Heart left ventricle (tissue), 16 donors: ENCODE measurements around the gene DNAH5. TPM values are rescaled to one million over a fixed set of nuclear protein-coding genes. Genes with fewer than 3 reads are reported as not detected.

Source experiments
- ATAC-seq, 4 donors: fragments of 200-7000 bp; cut with Tn5 transposase; one replicate each; pipeline ENCODE4 v1.9.1; 2020 to 2022; ENCODE audit warnings: moderate library complexity in 4 of 4, mild to moderate bottlenecking in 3 of 4, moderate number of reproducible peaks in 1 of 4
- DNase-seq, 5 donors: peaks; one replicate each; pipeline ENCODE4 v3.0.0-alpha.2; 2020
- H3K27ac ChIP-seq, 12 donors: fragments of 200-600 bp; sonication (generic) in 4 of 12; one replicate each; pipeline versions ENCODE4 v1.5.0 to v1.8.0; 2016 to 2022; ENCODE audit warnings: mild to moderate bottlenecking in 2 of 12
- H3K27me3 ChIP-seq, 9 donors: fragments of 200-600 bp; sonication (generic) in 2 of 9; one replicate each; pipeline versions ENCODE4 v1.5.1 to v1.8.0; 2016 to 2022; ENCODE audit warnings: mild to moderate bottlenecking in 3 of 9
- H3K36me3 ChIP-seq, 9 donors: fragments of 200-600 bp; sonication (generic) in 2 of 9; one replicate each; pipeline versions ENCODE4 v1.5.0 to v1.8.0; 2018 to 2022; ENCODE audit warnings: mild to moderate bottlenecking in 2 of 9
- H3K4me1 ChIP-seq, 12 donors: fragments of 200-600 bp; sonication (generic) in 4 of 12; one replicate each; pipeline versions ENCODE4 v1.5.0 to v1.8.0; 2016 to 2022; ENCODE audit warnings: mild to moderate bottlenecking in 3 of 12
- H3K4me3 ChIP-seq, 12 donors: fragments of 200-600 bp; sonication (generic) in 4 of 12; one replicate each; pipeline versions ENCODE4 v1.5.0 to v1.8.0; 2017 to 2022; ENCODE audit warnings: mild to moderate bottlenecking in 9 of 12, moderate library complexity in 4 of 12
- H3K9me3 ChIP-seq, 12 donors: fragments of 200-600 bp; sonication (generic) in 4 of 12; one replicate each; pipeline versions ENCODE4 v1.5.0 to v1.8.0; 2016 to 2022; ENCODE audit warnings: mild to moderate bottlenecking in 1 of 12
- POLR2A ChIP-seq, 2 donors: fragments of 450-650 bp; IDR thresholded peaks; one replicate each; pipeline ENCODE4 v1.6.1; 2017; ENCODE audit warnings: antibody characterized with exemption in 2 of 2, mild to moderate bottlenecking in 2 of 2, moderate library complexity in 2 of 2
- WGBS, 4 donors: extraction: QIAGEN DNeasy Blood & Tissue Kit in 2 of 4; methylation state at CpG; one replicate each; pipeline versions ENCODE4 v1.1.5 to v1.1.7; 2013 to 2018; 5-methylcytosine and 5-hydroxymethylcytosine counted together
- intact Hi-C, 10 donors: fragments of 100-400 bp; cut with DNase I; formaldehyde crosslinking; loops; one replicate each; pipeline versions ENCODE4 v1.11.1 to v1.14.2; 2022
- polyA plus RNA-seq, 2 donors: library from polyadenylated mRNA; stranded (reverse); fragments of 200-250 nt; gene quantifications; one replicate each; pipeline ENCODE4 v1.2.3, GENCODE V29; 2013
- total RNA-seq, 9 donors: library from RNA; depleted of rRNA in 2 of 9; stranded (reverse); fragments of >200 nt in 2 of 9; fragmentation: NEBNext Ultra II Directional in 3 of 9; extraction: Animal tissue kit (Norgen Biotek cat#: 25700) in 3 of 9; gene quantifications; one replicate each; pipeline versions ENCODE4 v1.1.0 to v1.2.4, GENCODE V29; 2016 to 2023
- TF ChIP-seq, protein P1 (sequence below), 12 donors: fragments of 200-600 bp; sonication (generic) in 4 of 12; IDR thresholded peaks; one replicate each; pipeline versions ENCODE4 v1.5.0 to v1.8.0; 2018 to 2022; ENCODE audit warnings: antibody characterized with exemption in 12 of 12, mild to moderate bottlenecking in 5 of 12
- donor health status: ischemic (EF 13 %, LVEDD 7.1; RV severe dilation, severe dysfunction).
- donor health status: healthy with polysubstance abuse.
- donor health status: DM: no; HTN: yes; CAD: no.
- donor health status: DM: no; HTN: no; CAD: no.
- donor health status: ischemic (EF 25% LVEDD 6.9; RV normal size, moderate dysfunction).
- donor health status: ischemic (EF 25% LVEDD 5.7; RV mildly dilated, moderate dysfunction).
- donor health status: healthy.
- donor health status: DM: yes; HTN: yes; CAD: no.
- donor health status: ischemic (EF 35%, LVEDD 5.7; RV mildly dilated, moderate dysfunction).
- donor health status: nonischemic (EF 11% LVEDD 7.7; RV severe dilation, severe dysfunction).
- donor health status: DM: yes; HTN: yes; CAD: no.
- donor health status: PGD.
- donor health status: ischemic (EF 29% LVEDD 5.4; RV normal size, mild dysfunction).
- donor health status: nonischemic (EF 23%, LVEDD 6.1; RV moderate dilation, normal function).

The DNAH5 gene
- total and polyA plus RNA-seq, 11 donors = 0.03 to 0.46 (median 0.16) TPM

DNA sequence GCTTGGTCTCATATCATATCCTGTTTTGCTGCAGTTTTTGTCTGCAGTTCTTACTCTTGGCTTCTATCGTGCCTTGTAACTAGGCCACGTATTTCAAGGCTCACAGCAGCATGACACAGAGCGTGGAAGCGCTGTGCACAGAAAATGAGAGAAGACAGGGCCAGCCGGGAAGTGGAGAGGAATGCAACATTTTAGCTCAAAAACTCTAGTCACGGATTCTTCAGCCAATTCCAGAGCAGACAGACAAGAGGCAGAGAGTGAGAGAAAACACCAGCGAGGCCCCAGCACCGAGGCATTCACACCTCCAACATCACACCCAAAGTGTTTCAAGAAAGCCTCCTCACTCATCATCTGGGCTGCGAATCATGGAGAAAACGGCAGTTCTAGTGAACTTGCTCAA is 160.8 kb downstream of the DNAH5 start:
- ATAC-seq = no peak
- H3K36me3 ChIP-seq = no peaks in the 10 kb centered on the region
- H3K27me3 ChIP-seq = no peaks in the 10 kb centered on the region
- H3K27ac ChIP-seq = no peak overlapping the region
- H3K4me3 ChIP-seq = no peak overlapping the region
- TF ChIP-seq, protein P1, sequence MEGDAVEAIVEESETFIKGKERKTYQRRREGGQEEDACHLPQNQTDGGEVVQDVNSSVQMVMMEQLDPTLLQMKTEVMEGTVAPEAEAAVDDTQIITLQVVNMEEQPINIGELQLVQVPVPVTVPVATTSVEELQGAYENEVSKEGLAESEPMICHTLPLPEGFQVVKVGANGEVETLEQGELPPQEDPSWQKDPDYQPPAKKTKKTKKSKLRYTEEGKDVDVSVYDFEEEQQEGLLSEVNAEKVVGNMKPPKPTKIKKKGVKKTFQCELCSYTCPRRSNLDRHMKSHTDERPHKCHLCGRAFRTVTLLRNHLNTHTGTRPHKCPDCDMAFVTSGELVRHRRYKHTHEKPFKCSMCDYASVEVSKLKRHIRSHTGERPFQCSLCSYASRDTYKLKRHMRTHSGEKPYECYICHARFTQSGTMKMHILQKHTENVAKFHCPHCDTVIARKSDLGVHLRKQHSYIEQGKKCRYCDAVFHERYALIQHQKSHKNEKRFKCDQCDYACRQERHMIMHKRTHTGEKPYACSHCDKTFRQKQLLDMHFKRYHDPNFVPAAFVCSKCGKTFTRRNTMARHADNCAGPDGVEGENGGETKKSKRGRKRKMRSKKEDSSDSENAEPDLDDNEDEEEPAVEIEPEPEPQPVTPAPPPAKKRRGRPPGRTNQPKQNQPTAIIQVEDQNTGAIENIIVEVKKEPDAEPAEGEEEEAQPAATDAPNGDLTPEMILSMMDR (IDR thresholded peaks at IDR 0.05) = no peak
- no peak for TF ChIP-seq POLR2A (IDR thresholded peaks at IDR 0.05)
- no peak for DNase-seq
- WGBS, 4 donors = 64 to 70% (median 66%) methylated on average over 10 of the region's 10 CpGs
- H3K4me1 ChIP-seq = no peaks in the 10 kb centered on the region
- intact Hi-C loops = no loop called here
- H3K9me3 ChIP-seq = no peaks in the 10 kb centered on the region

DNA sequence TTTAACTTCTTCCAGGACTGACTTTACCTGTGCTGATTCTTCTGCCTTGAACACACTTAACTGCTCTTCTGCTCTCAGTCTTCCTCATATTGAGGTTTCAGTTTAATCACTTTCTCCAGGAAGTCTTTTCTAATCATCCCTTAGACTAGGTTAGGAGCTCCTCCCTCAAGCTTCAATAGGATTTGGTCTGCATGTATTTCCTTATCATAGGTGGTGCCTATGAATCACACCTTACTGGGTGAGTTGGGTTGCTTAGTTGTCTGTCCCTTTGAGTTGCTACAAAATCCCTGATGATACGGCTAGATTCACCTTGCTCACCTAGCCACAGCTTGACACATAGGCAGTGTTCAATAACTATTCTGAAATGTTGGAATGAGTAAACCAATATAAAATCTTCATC is 164.4 kb downstream of the DNAH5 start:
- no peak overlapping the region for H3K4me3 ChIP-seq
- DNase-seq (no peak), ATAC-seq (no peak)
- H3K36me3 ChIP-seq = no peaks in the 10 kb centered on the region
- H3K27me3 ChIP-seq = no peaks in the 10 kb centered on the region
- H3K9me3 ChIP-seq = no peaks in the 10 kb centered on the region
- TF ChIP-seq, protein P1 (IDR thresholded peaks at IDR 0.05) = no peak
- TF ChIP-seq POLR2A (IDR thresholded peaks at IDR 0.05) = no peak
- no peaks in the 10 kb centered on the region for H3K4me1 ChIP-seq
- WGBS, 4 donors = 76 to 96% (median 94%) methylated on average over 1 of the region's 1 CpG
- H3K27ac ChIP-seq = no peak overlapping the region
- intact Hi-C loops = no loop called here

DNA sequence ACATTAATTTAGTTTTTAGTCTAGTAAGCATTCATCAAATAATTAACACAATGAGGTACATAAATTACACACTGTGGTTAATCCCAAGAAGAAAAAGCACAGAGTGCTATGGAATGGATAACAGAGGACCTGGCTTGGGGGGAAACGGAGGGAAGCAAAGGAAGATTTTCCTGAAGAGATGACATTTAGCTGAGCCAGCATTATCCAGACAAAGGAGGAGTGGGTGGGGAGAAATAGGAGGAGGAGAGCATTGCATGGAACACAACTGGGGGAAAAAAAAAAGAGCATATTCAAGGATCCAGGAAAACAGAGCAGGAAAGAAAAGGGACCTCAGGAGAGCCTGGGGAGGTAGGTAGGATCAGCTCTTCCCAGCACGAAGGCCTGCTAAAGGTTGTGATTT is 170.8 kb downstream of the DNAH5 start:
- H3K27ac ChIP-seq = no peak overlapping the region
- no peaks in the 10 kb centered on the region for H3K4me1 ChIP-seq
- WGBS, 4 donors = 58 to 68% (median 63%) methylated on average over 2 of the region's 2 CpGs
- H3K9me3 ChIP-seq = no peaks in the 10 kb centered on the region
- no peaks in the 10 kb centered on the region for H3K27me3 ChIP-seq
- intact Hi-C loops = no loop called here
- DNase-seq = no peak
- TF ChIP-seq, protein P1 (IDR thresholded peaks at IDR 0.05) = no peak
- no peak overlapping the region for H3K4me3 ChIP-seq
- ATAC-seq = no peak
- no peaks in the 10 kb centered on the region for H3K36me3 ChIP-seq

DNA sequence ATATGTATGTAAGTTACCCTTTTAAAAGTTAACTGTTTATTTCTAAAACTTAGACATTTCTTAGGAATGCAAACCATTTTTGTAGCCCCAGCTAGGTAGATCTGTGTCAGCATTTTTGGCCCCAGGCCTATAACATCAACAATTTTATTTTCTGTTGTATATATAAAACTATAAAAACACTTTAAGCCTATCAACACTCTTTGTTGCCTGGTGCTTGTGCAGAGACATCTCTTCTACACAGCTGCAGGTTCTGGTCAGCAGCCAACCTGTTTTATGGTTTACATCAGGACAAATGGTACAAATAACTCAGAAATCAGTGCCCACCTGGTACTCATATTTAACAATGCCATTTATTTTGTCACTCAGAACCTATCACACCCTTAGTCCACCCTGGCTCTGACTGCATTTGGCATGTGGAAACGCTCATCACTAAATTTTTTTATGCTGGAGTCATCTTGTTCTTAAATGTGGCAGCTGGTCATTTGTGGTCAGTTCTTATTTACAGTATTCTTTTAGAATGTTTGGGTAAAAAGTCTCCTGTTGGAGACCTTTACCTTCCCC is 173.4 kb downstream of the DNAH5 start:
- no peak overlapping the region for H3K27ac ChIP-seq
- TF ChIP-seq, protein P1 (IDR thresholded peaks at IDR 0.05) = no peak
- no peak for TF ChIP-seq POLR2A (IDR thresholded peaks at IDR 0.05)
- no peaks in the 10 kb centered on the region for H3K9me3 ChIP-seq
- no peaks in the 10 kb centered on the region for H3K4me1 ChIP-seq
- DNase-seq (no peak), ATAC-seq (no peak)
- H3K27me3 ChIP-seq = no peaks in the 10 kb centered on the region
- no peak overlapping the region for H3K4me3 ChIP-seq
- H3K36me3 ChIP-seq = no peaks in the 10 kb centered on the region
- intact Hi-C loops = no loop called here
- WGBS, 4 donors = 77 to 88% (median 78%) methylated on average over 1 of the region's 1 CpG
